A549 treated with ZK216348 at 1 μM for 4 hours (cell line): ENCODE data around the gene ZDHHC12. TPM values are rescaled to one million over a fixed set of nuclear protein-coding genes. Genes with fewer than 3 reads are reported as not detected.

ENCODE experiments used
- total RNA-seq: library from RNA; stranded (reverse); fragments of 200-300 nt; extraction: Qiagen RNA extraction; gene quantifications from 5 replicates; pipeline ENCODE4 v1.2.3, GENCODE V29; 2022; ENCODE audit warnings: low read depth

The ZDHHC12 gene, protein sequence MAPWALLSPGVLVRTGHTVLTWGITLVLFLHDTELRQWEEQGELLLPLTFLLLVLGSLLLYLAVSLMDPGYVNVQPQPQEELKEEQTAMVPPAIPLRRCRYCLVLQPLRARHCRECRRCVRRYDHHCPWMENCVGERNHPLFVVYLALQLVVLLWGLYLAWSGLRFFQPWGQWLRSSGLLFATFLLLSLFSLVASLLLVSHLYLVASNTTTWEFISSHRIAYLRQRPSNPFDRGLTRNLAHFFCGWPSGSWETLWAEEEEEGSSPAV
- total RNA-seq: 49.6 to 96.9 TPM (median 93.3 TPM) in 5 replicates

GRCh38 chr9:128723866-128724743 is at the start of gene ZDHHC12:
Gene ZDHHC12, minus strand, starts transcription at chr9:128724127. Its CDS starts 34 bp downstream, at chr9:128724093.

DNA sequence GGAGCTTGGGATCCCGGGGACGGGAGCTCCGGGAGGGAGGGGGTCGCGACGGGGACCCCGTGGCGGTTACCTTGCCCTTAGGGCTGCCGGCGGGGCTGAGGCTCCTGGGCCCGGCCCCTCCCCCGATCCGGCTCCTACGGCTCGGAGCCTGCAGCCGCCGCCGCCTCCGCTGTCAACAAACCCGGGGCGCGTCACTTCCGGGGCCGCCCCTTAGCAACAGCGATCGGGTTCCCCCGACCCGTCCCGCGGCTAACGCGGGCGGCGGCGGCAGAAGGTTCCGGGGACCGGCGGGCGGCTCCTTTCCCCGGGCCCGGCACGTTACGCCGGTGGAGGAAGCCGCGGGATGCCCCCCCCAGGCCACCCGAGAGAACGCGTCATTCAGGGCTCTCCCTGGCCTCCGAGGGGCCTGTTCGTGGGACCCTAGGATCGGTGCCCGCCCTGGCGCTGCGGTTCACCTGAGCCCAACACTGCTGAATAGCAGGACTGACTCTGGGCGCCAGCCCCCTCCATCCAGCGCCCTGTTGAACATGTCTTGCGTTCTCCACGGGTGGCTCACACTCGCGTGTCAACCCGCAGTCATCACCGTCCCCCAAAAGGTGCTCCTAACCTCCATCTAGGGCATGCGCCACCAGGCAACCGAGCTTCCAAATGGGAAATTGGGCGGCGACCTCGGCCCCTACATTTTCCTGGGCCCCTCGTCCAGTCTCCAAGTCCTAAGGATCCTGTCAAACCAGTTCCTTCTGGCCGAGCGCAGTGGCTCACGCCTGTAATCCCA is 48.0 kb upstream of the ZDHHC12 start, which contains the start of gene ZER1:
Gene ZER1 (minus strand): TSS at position 183 of the 775 bp plus-strand sequence. CDS start 16,362 bp downstream, outside the sequence.

GRCh38 chr9:128702445-128702948 is 21.4 kb downstream of the ZDHHC12 start, which contains the start of gene PKN3:
Gene PKN3, plus strand, starts transcription at chr9:128702503. Its CDS starts 413 bp downstream, at chr9:128702916.

DNA sequence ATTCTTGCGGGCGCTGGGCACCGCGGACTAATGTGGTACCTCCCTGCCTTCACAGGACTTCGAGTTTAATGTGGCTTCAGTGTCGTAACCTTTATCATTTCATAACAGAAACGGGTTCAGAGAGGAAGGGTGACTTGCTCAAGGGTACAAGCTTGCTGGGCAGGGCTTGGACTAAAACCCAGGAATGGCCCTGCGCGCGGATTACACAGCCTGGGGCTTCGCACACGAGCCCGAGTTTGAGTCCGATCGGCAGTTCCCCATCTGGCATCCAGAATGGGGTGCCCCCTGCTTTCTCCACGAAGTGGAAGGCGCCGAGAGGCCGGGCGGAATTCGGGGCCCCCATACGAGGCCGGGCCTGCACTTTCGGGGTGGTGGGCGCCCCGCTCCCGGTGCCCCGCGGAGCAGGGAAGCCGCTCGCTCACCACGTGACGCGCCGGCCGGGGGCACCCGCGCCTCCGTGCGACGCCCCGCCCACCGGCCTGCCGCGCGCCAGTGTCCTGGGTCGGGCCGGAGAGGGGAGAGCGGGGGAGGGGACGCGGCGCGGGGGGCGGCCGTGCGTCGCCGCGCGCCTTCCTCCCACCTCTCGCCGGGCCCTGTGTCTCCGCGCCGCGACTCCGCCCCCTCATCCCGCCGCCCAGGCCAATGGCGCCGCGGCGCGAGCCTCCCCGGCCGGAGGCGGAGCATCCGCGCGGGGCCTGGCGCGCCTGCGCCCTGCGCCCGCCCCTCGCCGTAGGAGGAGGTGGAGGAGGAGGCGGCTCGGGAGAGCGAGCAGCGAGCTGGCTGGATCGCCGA is 35.2 kb downstream of the ZDHHC12 start, which contains the start of gene SET:
Gene SET (plus strand): TSS at position 722 of the 792 bp plus-strand sequence. CDS start 361 bp downstream, outside the sequence.

Other genes with a start within 250 kb of the ZDHHC12 start
- 29.1 to 33.7 TPM (median 30.7 TPM) in 5 replicates for gene GLE1, start 219.4 kb downstream of the ZDHHC12 start, total RNA-seq
- gene SPTAN1, start 171.5 kb downstream of the ZDHHC12 start, total RNA-seq: 121 to 167 TPM (median 157 TPM) in 5 replicates
- gene DYNC2I2, start 67.3 kb downstream of the ZDHHC12 start, total RNA-seq: 71.7 to 143 TPM (median 132 TPM) in 5 replicates
- 388 to 686 TPM (median 407 TPM) in 5 replicates for gene SET, start 34.9 kb downstream of the ZDHHC12 start, total RNA-seq
- 12.3 to 20.6 TPM (median 18.0 TPM) in 5 replicates for gene PKN3, start 21.6 kb downstream of the ZDHHC12 start, total RNA-seq
- gene ZER1, start 47.8 kb upstream of the ZDHHC12 start, total RNA-seq: 8.7 to 18.4 TPM (median 15.1 TPM) in 5 replicates
- gene TBC1D13, start 63.1 kb upstream of the ZDHHC12 start, total RNA-seq: 17.6 to 23.5 TPM (median 21.1 TPM) in 5 replicates
- gene ENDOG, start 94.4 kb upstream of the ZDHHC12 start, total RNA-seq: 12.2 to 33.5 TPM (median 32.5 TPM) in 5 replicates
- 24.0 to 44.2 TPM (median 37.4 TPM) in 5 replicates for gene SPOUT1, start 105.7 kb upstream of the ZDHHC12 start, total RNA-seq
- 8.1 to 10.6 TPM (median 10.2 TPM) in 5 replicates for gene KYAT1, start 157.8 kb upstream of the ZDHHC12 start, total RNA-seq
- gene LRRC8A, start 158.0 kb upstream of the ZDHHC12 start, total RNA-seq: 46.3 to 82.4 TPM (median 75.0 TPM) in 5 replicates
- gene PHYHD1, start 196.9 kb upstream of the ZDHHC12 start, total RNA-seq: not detected in 5 replicates
- gene DOLK, start 223.5 kb upstream of the ZDHHC12 start, total RNA-seq: 21.5 to 40.3 TPM (median 38.2 TPM) in 5 replicates
- 27.7 to 46.1 TPM (median 42.7 TPM) in 5 replicates for gene NUP188, start 223.6 kb upstream of the ZDHHC12 start, total RNA-seq